Measurements from ENCODE around the gene ASCC1.
"Not testable (repeated sequence)": the region's sequence is repeated elsewhere in the genome, so short reads cannot be mapped to it uniquely, and the experiment has no call there.

ASCC1 gene

DNA sequence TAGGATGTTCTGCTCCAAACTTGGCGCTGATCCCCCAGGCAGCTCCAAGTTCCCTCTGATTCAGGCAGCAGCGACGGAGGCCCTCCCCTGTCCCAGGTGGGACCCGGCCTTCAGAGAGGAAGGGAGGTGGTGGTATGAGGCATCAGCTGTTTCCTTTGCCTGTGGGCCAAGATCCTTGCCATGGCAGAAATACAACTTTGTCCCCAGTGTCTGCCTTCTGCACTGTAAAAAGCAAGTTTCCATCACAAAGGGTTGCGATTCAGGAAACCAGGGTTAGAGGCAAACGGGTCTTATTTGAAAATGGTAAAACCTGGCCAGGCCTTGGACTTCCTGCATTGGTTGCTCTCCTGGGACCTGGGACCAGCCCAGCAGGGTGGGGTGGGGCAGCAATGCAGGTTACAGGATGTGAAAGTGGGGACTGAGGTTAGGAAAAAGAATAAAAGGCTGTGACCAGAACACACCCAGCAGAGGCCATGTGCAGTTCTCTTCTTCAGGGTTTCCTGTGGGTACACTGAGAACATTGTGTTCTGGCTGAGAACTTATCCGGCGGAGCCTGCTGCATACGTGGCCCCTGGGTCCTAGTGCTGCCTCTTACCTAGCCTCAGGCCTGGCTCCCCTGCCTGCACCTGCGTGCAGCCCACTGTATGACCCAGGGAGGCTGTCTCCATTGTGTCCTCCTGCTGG is 32.5 kb upstream of the ASCC1 start:
- DNase-seq, result no peak

DNA sequence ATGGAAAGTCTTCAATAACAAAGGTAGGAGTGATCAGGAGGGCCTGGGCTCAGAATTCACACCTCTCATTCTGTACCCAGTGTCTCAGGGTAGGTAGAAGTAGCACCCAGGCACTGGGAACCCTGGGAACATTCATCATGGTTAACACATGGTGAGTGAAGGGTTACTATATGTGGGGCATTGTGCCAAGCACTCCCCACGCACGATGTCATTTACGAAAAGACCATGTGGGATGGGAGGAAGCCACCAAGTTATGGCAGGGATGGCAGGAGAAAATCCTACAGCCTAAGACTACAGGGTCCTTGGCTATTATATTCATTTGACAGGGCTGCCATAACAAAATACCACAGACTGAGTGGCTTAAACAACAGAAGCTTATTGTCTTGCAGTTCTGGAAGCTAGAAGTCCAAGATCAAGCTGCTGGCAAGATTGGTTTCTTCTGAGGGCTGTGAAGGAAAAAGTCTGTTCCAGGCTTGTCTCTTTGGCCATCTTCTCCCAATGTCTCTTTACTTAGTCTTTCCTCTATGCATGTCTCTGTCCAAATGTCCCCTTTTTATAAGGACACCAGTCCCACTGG is 30.0 kb upstream of the ASCC1 start:
- no peak for DNase-seq

- no peak for DNase-seq
Observed at GRCh38 chr10:72244573-72245038, 28.5 kb upstream of the ASCC1 start.

DNA sequence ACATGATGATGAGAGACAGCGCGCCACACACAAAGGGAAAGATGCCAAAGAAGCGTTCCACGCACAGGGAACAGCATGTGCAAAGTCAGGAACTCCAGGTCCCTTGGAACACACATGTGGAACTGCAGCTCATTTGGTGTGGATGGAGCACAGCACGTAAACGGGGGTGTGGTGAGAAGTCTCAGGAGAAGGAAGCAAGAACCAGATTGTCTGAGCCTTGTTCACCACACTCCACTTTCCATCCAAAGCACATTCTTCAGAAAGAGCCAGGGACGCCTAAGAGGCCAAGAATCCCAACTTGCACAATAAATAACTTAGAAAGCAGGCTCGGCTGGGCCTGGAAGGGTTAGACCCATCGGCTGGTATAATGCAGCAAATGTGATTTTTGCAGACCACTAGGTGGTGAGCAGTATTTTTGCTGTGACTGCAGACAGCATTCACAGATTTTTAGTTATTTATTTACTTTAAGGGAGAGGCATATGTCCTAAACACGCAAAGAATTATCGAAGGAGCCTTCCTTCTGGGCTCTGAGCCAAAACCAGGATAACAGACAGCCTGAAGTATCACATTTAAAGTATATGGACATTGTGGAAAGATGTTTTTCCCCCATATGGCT is 27.9 kb upstream of the ASCC1 start:
- no peak for DNase-seq

DNA sequence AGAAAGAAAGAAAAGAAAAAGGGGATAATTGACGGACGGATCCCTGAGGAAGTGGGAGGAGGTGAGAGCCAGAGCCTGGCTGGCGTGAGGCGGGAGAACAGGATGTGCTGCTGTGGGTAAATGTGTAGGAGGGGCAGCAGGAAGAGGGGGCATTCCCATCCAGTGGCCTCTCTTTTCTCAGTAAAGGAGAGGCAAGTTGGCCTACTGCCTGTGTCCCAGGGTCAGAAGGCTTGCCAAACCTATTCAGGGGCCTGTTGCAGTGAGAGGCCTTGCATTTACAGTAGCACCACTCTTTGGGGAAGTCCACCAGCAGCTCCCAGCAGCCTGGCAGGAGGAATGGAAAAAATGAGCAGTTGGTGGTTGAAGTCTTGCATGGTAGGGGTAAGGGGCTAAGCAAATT is 26.6 kb upstream of the ASCC1 start:
- no peak for DNase-seq

DNA sequence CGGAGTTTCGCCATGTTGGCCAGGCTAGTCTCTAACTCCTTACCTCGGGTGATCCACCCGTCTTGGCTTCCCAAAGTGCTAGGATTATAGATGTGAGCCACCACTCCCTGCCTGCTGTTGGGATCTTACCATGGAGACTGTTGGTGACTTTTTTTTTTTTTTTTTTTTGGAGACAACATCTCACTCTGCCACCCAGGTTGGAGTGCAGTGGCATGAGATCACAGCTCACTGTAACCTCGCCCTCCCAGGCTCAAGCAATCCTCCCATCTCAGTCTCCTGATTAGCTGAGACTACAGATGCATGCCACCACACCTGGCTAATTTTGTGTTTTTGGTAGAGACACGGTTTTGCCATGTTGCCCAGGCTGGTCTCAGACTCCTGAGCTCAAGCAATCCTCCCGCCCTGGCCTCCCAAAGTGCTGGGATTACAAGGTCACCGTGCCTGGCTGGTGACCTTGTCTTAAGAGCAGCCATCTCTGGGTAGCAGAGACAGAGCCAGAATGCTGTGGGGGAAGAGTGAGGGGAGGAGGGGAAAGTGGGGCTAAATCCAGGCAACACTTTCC is 25.7 kb upstream of the ASCC1 start:
- no peak for DNase-seq

DNA sequence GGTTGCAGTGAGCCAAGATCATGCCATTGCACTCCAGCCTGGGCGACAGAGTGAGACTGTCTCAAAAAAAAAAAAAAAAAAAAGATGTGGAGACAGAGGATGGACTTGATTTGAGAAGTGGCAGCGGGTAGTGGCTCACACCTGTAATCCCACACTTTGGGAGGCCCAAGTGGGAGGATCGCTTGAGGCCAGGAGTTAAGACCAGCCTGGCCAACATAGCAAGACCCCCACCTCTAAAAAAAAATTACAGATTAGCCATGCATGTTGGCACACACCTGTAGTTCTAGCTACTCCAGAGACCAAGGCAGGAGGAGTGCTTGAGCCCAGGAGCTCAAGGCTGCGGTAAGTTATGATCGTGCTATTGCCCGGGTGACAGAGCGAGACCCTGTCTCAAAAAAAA is 24.3 kb upstream of the ASCC1 start:
- DNase-seq, result no peak

DNA sequence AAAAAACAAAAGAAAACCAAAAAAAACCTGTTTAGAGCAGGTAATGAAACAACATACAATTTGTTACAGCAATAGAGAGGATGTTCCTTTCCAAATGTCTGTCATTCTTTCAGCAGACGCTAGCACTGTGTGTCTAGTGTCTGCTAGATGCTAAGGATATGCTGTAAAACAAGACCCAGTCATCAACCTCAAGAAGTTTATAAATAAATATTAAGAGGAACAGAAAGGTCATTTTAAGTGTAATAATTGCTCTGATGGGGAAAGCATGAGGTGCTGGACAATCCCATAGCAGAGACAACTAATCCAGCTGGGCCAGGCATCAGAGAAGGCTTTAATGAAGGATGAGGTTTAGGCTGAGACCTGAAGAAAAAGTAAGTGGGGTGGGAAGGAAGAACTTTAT is 23.3 kb upstream of the ASCC1 start:
- DNase-seq, result no peak

DNA sequence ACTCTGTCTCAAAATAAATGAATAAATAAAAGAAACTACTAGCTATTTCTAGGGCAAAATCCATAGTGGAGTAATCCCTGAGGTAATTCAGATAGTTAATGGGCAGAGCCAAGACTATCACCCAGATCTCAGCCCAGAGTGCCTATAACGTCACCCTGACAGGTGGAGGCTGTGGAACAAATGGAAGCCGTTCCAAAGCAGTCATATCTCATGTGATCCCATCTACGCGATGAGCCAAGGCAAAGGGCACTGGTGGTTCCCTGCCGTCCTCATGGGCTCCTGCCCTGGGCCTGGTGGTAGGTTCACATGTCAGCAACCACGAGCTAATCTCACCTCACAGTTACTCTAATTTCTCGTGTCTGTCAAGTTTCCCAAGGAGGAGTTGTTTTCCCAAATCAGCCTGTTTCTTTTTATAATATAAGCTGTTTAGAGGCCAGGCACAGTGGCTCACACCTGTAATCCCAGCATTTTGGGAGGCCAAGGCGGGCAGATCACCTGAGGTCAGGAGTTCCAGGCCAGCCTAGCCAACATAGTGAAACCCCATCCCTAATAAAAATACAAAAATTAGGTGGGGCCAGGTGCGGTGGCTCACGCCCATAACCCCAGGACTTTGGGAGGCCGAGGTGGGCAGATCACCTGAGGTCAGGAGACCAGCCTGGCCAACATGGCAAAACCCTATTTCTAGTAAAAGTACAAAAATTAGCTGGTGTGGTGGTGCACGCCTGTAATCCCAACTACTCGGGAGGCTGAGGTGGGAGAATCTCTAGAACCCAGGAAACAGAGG is 22.5 kb upstream of the ASCC1 start:
- DNase-seq, result no peak

- no peak for DNase-seq
Observed at GRCh38 chr10:72235544-72236279, 19.6 kb upstream of the ASCC1 start.

GRCh38 chr10:72234560-72235095 is 18.6 kb upstream of the ASCC1 start:
- no peak for DNase-seq

DNA sequence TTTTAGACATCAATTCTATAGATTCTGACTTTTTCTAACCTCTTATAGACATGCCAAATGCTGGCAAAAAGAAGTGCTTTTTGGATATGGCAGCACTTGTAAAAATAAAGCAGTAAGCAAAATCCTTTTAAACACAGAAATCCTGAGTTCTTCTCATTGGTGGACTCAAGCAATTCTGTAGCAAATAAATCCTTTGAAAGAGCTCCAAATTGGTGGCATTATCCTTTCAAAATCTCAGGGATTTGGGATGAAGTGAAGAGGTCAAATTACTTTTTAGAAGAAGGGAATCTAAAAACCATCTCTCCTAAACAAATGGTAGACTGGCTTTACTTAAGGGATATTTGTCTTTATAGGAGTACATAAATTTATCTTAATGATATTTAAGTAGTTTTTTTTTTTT is 17.5 kb upstream of the ASCC1 start:
- DNase-seq, result no peak

DNA sequence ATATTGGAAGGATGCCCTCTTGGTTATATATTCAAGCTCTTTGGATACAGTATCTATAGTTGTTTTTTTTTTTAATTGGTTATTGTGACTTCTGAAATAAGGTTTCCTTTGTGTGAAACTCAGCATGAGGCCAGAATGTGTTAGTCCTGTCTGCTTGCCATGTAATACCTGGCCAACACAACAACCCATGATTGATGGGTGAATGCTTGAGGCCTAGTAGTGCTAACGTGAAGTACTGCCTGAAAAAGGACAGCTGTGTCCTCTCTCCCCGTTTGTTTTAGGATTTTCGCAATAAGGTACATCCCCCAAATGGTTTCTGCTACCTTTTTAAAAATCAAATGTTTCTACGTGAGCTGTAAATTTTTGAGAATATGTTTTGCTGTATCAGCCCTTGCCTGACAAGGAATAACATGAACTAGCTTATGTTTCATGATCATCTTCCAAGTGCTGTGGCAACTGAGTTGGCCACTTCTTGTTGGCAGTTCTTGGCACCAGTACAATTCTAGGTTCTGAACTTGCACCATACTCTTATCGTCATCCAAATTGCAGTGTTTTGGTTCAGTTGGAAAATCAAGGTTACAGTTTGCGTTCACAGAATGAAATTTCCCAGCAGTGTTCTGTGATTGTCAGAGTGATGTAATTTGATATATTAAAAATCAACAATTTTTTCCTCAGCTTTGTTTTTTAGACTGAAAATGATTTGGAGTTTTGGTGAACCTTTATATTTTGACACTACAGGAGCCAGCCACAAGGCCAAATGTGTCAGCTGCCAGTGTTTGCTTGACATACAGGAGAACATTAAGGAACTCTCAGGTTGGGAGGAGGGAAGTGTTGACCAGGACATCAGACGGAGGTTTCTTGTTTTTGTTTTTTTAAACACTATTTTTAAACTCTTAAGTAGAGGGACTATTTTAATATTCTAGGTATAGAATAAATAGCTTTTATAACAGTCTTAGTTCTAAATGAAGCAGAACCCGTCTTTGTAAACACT is 13.5 kb upstream of the ASCC1 start:
- no peak for DNase-seq

GRCh38 chr10:72228318-72228751 is 12.3 kb upstream of the ASCC1 start:
- no peak for DNase-seq

- no peak for DNase-seq
Observed at GRCh38 chr10:72227826-72228225, 11.8 kb upstream of the ASCC1 start.

DNA sequence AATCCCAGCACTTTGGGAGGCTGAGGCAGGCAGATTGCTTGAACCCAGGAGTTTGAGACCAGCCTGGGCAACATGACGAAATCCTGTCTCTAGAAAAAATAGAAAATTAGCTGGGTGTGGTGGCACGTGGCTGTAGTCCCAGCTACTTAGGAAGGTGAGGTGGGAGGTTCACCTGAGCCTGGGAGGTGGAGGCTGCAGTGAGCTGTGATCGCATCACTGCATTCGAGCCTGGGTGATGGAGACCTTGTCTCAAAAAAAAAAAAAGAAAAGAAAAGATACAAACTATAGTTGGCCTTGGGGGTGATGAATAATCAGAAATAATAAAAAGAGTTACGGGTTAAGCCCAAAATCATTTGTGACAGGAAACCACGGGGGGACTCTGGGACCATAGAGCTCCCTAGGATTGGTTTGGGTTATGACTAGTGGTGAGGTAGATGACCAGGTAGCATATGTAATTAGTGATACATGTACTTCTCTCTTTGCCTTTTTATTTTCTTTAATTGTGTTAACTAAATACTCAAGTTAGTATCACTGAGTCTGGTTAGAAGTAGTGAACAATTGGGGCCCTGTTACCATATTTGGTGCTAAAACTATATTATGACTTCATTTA is 10.4 kb upstream of the ASCC1 start:
- no peak for DNase-seq

DNA sequence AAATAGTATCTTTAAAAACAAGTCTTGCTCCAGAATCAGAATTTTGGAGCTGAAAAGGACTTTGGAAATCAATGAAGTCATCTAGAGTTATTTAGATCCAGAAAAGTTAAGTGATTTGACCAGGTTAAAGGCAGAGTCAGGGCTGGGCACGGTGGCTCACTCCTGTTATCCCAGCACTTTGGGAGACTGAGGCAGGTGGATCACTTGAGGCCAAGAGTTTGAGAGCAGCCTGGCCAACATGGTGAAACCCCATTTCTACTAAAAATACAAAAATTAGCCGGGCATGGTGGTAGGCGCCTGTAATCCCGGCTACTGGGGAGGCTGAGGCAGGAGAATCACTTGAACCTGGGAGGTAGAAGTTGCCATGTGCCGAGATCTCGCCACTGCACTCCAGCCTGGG is 8.1 kb upstream of the ASCC1 start:
- not testable (repeated sequence) for DNase-seq

- DNase-seq, result no peak
Observed at GRCh38 chr10:72223743-72224101, 7.6 kb upstream of the ASCC1 start.

GRCh38 chr10:72221278-72221677 is 5.2 kb upstream of the ASCC1 start:
- no peak for DNase-seq

- no peak for DNase-seq
Observed at GRCh38 chr10:72220637-72221036, 4.6 kb upstream of the ASCC1 start.

All from NCI-H187 (cell line).